Skin of body (tissue), 2 donors: ENCODE results near the gene TNFRSF18. TPM values are rescaled to one million over a fixed set of nuclear protein-coding genes. Genes with fewer than 3 reads are reported as not detected.
"Not testable (repeated sequence)": the region's sequence is repeated elsewhere in the genome, so short reads cannot be mapped to it uniquely, and the experiment has no call there.

Source experiments
- DNase-seq: peaks from one replicate; lab custom pipeline; 2025; lab: John Stamatoyannopoulos, UW
- total RNA-seq: library from RNA; depleted of rRNA; stranded (reverse); fragments of >200 nt; gene quantifications from one replicate; pipeline ENCODE4 v1.2.3, GENCODE V29; 2014

The TNFRSF18 gene, protein sequence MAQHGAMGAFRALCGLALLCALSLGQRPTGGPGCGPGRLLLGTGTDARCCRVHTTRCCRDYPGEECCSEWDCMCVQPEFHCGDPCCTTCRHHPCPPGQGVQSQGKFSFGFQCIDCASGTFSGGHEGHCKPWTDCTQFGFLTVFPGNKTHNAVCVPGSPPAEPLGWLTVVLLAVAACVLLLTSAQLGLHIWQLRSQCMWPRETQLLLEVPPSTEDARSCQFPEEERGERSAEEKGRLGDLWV
- total RNA-seq, result 1.9 TPM

DNA sequence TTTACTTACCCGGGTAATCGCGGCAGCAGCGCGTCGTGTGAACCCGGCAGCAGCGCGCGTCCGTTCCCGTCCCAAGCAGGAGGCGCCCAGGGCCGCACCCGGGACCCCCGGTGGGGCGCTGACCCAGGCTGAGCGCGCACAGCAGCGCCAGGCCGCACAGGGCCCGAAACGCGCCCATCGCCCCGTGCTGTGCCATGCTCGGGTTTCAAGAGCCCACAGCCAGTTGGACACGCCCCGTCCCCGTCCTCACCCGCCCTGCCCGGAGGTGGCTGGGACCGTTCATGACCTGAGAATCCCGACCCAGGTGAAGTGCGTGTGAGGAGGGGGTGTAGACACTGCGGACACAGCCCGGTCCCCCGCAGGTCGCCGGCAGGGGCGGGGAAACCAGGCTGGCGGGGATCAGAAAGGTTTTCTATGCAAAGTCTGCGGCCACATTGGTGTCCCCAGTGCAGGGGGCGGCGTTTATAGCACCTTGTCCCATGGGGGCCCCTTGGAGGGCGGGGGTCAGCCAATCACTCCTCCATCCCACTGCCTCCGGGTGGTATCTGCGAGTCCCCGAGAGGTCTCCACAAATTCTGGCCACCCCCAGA is at the start of gene TNFRSF18:
Gene TNFRSF18 (minus strand): TSS at position 217 of the 590 bp plus-strand sequence. CDS start 21 bp downstream, at position 196.
- DNase-seq, result no peak

DNA sequence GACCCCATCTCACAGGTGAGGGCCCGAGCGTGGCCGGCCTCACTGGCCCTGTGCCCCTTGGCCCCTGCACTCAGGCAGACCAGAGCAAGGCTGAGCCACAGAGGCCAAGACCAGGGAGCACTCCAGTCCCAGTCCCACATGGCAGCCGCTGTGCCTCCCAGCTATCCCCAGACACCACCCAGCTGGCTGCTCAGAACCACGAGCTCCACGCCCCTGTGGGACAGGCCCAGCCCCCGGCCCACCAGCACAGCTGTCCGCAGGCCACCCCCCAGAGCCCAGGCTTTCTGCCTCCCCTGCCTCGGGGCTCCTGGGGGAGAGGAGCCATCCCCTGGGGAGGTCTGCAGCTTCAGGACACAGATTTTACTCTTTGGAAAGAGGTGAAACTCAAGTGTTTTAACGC is 49.2 kb upstream of the TNFRSF18 start:
- DNase-seq, result no peak

DNA sequence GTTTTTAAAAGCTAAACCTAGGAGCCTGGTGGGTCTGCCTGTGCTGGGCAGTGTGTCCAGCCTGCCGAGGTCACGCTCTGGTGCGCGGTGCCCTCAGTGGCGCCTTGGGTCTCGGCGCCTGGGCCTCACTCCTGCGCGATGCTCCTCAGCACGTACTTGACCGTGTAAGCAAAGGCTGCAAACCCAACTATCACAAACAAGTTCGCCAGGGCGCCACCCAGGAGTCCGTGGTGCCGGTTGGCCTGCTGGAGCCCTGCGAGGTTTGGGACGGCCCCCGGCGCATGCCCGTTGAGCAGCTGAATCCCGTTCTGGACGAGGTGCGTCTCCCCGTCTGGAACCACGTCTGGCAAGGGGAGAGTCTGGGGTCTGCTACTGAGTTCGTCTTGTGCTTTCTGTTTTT is 48.7 kb upstream of the TNFRSF18 start:
- DNase-seq, result no peak

DNA sequence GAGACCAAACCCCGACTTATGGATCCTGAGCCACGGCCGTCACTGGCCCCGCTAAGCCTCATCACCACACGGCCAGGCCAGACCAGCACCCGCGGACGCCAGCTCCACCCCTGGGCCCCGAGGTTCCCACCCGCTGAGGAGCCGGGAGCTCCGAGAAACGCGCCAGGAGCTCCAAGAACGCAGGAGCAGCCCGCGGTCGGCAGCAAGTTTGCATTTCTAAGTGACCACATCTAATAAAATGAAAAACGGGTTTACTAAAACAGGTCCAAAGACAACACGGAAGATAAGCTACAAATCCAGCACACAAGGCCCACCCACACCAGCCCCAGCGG is 48.2 kb upstream of the TNFRSF18 start:
- no peak for DNase-seq

DNA sequence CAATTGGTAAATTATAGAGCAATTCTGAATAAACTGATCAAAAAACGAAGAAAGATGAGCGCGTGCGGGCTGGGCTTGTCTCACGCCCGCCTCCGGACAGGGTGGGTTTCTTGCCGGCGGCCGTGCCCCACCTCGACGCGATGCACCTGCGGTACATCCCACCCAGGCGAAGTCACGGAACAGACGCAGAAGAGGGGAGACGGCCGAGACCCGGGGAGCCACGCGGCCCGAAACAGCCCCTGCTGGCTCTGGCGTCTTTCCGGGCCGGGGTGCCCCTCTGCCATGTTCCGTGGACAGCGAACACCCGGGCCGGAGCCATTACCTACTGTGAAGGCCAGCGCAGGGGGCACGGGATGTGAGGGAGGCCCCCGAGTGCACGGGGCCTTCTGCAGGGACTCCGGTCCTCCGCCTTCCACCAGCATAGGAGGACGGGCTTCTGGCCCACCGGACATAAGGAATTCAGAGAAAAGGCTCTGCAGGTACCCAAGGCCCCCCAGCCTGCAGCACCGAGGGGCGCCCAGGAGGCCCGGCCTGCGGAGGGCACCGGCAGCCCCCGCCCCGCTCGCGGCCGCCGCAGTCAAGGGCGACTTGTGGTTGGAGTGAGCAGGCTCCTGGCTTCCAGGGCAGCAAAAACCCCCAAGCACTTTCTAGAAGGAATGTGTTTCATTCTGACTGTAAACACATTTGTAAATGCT is 47.7 kb upstream of the TNFRSF18 start:
- DNase-seq, result no peak

DNA sequence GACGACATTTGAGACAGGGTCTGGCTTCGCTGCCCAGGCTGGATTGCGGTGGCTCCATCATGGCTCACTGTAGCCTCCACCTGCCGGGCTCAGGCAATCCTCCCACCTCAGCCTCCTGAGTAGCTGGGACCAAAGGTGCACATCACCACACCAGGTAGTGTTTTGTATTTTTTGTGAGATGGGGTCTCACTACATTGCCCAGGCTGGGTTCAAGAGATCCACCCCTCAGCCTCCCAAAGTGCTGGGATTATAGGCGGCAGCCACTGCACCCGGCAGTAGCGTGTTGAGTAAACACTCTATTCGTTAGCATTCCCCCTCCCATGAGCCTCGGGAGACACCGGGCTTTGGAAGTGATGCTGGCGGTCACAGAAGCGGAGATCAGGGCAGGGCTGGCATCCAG is 46.9 kb upstream of the TNFRSF18 start:
- no peak for DNase-seq

DNA sequence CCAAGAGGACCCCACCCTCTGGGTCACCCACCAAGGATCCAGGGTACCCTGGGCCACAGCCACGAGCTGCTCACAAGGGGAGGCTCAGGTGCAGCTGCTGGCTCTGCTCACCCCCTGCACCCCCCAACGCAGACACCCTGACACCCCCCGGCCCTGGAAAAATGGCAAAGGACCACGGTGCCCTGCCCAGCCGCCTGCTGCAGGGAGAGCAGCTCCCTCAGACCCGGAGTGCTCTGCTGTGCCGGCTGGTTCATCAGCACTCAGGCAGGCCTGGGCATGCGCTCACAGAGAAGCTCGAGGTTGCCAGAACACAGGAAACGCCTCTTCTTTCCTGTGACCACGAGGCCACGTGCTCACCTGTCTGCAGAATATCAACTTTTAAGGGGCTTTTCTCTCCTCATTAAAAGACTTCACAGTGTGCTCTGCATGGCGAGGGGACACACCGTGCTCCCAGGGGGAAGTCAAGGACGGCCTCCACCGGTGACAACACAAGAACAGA is 44.4 kb upstream of the TNFRSF18 start:
- DNase-seq, result no peak

DNA sequence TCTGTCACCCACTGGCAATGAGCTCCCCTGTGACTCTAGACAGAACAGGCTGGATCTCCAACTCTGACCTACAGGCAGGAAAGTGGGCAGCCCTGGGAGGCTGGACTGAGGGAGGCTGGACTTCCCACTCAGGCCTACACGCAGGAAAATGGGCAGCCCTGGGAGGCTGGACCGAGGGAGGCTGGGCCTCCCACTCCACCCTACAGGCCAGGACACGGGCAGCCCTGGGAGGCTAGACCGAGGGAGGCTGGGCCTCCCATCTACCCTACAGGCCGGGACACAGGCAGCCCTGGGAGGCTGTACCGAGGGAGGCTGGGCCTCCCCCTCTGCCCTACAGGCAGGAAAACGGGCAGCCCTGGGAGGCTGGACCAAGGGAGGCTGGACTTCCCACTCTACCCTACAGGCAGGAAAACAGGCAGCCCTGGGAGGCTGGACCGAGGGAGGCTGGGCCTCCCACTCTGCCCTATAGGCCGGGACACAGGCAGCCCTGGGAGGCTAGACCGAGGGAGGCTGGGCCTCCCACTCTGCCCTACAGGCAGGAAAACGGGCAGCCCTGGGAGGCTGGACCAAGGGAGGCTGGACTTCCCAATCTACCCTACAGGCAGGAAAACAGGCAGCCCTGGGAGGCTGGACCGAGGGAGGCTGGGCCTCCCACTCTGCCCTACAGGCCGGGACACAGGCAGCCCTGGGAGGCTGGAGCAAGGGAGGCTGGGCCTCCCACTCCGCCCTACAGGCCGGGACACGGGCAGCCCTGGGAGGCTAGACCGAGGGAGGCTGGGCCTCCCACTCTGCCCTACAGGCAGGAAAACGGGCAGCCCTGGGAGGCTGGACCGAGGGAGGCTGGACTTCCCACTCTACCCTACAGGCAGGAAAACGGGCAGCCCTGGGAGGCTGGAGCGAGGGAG is 41.9 kb upstream of the TNFRSF18 start:
- not testable (repeated sequence) for DNase-seq

DNA sequence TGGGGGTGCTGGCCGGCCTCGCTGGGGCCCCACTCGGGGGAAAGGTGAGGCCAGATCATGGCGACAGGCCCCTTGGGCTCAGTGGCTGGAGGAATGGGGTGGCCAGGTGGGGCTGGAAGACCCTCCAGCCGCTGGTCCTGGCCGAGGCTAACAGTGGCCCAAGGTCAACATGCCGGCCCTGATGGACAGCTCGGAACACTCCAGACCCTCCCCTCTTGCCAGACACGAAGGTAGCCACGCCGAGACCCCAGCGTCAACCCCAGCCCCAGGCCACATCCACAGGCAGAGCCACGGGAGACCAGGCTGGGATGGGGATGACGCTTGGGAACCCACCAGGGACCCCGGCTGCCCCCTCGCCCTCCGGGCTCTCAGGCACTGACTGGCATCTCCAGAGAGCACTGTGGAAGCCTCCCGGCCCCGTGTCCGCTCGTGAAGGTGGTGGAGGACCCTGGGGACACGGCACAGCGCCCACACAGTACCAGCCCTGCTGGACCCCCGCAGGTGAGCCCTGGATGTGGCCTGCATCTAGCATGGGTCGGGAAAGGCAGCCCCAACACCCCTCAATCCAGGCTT is 41.0 kb upstream of the TNFRSF18 start:
- no peak for DNase-seq

DNA sequence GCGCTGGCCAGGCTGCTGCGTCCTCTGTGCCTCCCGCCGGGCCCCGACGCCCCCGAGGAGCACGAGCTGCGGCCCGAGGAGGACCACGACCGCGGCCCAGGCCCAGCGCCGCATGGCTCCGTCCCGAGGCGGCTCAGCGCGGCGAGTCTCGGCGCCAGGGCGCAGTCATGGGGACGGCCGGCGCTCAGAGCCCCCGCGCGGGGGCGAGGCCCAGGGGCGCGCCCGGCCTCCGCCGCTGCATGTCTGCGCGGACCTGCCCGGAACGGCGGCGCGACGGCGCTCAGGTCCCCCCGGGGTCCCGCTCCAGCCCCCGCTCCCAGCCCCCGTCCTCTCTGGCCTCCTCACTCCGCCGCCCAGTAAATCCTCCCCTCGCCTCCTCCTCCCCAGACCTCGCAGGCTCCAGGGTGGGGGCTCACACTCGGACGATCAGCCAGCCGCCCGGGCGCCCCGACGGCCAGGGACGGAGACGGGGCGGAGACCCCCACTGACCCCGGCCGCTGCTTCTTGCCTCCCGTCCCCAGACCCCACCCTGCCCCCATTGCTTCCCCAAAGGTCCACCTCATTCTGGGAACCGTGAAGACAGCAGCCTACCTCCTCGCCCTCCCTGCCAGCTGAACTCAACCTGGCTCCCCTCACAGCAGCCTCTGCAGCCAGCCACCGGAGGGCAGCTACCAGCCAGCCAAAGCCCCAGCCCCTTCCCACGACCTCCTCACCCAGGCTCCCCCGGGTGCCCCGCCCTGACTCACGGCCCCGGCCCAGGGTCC is 40.4 kb upstream of the TNFRSF18 start, which contains the start of gene C1QTNF12:
Gene C1QTNF12 (minus strand): TSS at position 146 of the 764 bp plus-strand sequence. CDS start 32 bp downstream, at position 114.
- no peak for DNase-seq

DNA sequence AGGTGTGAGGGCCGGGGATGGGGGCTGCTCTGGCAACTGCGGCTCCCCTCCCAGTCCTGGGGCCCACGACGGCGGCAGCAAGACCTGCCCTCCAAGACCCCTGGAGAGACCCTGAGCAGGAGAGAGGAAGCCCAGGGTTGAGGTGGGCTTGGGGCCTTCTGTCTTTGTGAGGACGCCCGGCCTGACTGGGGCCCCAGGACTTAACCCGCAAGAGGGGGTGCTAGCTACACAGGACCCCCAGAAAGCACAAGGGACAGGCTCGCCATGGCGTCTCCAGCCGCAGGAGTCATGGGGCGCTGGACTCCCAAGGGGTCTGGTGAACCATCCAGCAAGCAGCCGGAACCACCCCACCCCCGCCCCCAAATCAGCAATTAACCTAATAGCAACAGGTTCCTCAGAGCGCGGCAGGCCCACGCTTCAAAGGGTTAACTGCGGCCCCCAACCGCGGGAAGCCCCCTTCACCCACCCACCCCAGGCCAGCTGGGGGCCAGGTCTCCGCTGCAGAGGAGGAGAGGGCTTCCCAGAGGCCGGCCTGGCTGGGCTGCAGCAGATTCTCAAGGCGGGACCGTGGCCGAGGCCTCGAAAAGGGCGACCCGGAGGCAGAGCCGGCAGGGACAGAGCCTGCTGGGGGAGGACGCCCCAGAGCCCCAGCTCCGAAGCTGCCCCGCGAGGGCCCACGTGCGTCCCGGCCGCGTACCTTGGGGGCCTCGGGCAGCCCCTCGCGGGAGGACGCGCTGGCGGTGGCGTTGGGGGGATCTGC is 39.6 kb upstream of the TNFRSF18 start:
- no peak for DNase-seq

DNA sequence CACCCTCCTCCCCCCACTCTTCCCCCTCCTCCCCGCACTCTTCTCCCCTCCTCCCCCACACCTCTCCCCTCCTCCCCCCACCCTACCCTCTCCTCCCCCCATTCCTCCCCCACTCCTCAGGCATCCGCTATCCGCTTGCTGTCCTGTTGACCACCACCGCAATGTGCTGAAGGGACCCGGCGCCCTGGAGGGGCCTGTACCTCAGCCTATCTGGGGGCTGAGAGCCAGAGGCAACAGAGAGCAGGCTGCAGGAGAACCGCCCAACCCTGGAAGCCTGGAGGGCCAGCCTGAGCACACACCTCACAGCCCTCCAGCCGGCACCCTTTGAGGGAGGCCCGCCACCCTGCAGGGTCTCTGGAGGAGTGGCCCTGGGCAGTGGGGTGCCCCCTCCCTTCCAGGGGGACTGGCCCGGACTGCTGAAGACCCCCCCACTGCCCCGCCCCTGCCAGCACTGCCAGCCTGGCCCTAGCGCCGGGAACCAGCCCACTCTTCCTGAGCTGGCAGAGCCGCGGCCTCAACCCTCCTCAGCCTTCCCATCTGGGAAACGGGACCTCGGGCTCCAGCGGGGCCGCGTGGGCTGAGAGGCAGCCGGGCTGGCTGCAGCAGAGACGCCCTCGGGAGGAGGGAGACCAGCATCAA is 38.9 kb upstream of the TNFRSF18 start:
- no peak for DNase-seq

DNA sequence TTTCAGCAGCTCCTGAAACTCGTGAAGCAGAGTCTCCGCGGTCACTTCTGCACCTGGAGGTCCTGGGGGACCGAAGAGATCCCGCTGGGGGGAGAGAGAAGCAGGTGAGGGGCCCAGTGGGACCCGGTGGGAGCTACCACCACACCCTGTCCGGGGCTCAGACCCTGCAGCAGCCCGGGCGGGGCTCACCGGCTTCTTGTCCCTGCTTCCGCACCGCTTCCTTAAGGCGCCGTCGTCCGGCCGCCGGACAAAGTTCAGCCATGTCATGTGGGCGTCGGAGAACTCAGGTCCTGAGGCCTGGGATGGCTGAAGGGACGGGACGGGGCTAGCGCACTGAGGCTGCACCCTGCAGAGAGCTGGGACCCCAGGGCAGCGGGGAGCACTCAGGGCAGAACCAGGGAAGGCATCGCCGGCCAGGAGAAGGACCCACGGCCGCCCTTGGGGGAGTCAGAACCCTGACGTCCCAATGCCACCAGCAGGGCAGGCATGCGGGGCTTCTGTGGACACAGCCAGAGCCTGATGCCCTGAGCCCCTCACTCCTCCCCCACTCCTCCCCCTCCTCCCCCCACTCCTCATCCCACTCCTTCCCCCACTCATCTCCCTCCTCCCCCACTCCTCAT is 37.9 kb upstream of the TNFRSF18 start:
- no peak for DNase-seq

DNA sequence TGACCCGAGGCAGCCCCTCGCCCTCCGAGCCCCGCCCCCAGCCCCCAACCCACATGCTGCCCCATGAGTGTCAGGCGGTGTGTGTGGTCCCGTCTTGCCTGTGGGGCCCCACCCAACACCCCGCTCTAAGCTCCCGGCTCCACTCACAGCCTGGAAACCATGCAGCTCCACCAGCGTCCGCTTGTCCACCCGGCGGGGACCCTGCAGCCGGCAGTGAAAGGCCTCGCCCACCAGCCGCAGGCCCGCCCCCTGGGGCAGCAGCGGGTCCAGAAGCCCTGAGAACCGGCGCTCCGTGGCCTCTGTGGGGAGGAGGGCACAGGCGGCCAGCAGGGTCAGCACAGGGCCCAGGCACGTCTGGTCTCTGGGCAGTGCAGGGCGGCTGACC is 37.4 kb upstream of the TNFRSF18 start:
- no peak for DNase-seq

DNA sequence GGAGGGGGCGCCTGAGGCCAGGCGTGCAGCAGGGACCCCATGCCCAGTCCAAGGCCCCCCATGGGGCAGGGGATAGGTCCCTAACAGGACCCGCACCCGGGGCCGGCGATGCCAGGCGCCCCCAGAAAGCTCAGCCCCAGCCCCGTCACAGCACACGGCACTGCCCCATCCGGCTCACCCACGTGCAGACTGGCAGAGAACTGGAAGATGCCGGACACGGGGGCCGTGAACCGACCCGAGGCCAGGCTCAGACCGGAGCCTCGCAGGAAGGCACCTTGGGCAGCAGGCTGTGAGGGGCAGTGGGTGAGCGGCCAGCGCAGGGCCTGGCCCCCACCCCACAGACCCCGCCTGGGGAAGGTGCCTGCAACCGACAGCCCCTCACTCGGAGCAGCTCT is 36.9 kb upstream of the TNFRSF18 start:
- DNase-seq, result no peak

DNA sequence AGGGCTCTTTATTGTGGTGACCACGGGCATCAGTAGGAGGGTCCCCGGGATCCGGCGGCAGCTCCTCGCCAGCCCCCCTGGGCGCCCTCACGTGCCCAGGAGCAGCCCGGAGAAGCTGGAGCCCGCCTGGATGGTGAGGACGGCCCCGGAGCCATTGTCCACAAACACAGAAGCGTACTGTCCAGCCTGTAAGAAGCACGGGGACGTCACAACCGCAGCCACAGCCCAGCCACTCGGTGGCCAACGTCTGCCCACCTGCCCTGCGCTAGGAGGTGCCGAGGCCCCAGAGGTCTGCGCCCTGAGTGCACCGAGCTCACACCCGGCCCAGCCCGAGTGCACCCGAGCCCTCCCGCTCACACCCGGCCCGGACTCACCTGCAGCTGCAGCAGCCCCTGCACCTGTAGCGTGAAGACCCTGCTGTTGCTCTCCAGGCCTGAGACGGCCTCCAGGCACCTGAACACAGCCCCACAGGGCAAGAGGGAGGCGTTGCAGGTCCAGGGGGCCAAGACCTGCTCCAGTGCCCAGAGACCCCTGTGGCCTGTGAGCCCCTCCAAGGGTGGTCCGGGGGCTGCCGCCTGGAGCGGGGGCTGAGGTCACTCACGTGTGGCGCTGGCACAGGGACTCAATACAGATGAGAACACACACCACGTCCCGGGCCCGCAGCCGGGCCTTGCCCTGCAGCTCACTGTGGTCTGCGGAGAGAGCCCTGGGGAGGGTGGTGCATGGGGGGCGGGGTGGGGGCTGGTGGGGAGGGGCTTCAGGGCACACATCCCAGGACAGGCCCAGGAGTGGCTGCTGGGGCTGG is 36.3 kb upstream of the TNFRSF18 start:
- no peak for DNase-seq

DNA sequence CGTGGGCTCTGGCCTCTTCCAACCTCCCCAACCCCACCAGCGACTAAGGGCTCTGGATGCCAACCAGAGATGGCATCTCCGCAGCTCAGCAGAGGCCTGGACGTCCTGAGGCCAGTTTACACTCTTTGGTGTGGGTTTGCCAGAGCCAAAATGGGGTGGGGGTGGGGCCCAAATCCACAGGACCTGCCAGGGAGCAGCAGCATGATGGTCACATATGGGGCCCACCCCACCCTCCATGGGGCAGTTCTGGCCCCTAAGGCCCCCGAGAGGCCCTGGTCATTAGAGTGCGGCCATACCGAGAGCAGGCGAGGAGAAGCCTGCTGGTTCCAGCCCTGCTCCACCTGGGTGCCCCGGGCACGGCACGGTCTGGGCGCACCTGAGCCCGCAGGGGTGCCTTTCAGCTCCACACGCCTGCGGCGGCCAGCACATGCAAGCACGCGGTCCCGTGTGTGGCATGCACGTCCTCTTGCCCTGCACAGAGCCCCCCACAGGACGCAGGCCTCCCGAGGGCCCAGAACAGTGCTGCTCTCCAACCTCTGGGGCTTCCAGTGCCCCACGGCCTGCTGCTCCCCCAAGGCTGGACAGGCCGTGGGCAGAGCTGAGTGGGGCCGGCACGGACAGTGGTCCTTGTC is 35.3 kb upstream of the TNFRSF18 start:
- DNase-seq, result no peak
